ENCODE measurements around the gene HTR3B. TPM values are rescaled to one million over a fixed set of nuclear protein-coding genes. Genes with fewer than 3 reads are reported as not detected.
A peak's percentile ranks its signal among the peaks of the same experiment; 100 is the strongest.

Gene HTR3B
- total RNA-seq, 1 experiment from 2014 or later, result not detected

GRCh38 chr11:113859665-113860064 lies 44.9 kb upstream of the HTR3B start:
- no peak overlapping the region for H2BK5ac ChIP-seq (ENCODE audit: insufficient read length, low read length)
- no peak overlapping the region for H3K9ac ChIP-seq (ENCODE audit: extremely low read depth, insufficient read length, low read length)
- H4K8ac ChIP-seq (replicated peaks; ENCODE audit: insufficient read length, low read depth, low read length), result no peak overlapping the region
- H3K79me2 ChIP-seq (ENCODE audit: insufficient read depth, low read length), result peaks cover 22% of the 10 kb centered on the region; the same call in 1 of the 2 replicates
- H3T11ph ChIP-seq (ENCODE audit: low read length), result no peak overlapping the region
- Mint-ChIP-seq H3K4me3 (peak overlapping the region in 1 of 2 experiments; percentile 3; a peak in 3 of 5 replicates), H3K4me1 (peaks cover 63 to 66% of the 10 kb centered on the region in 2 experiments), H3K27ac (peak overlapping the region; percentile 75 to 99 (median 94); a peak in 6 of 7 replicates), H3K27me3 (ENCODE audit: low read depth) (no peaks in the 10 kb centered on the region), H3K9me3 (no peaks in the 10 kb centered on the region), H3K36me3 (ENCODE audit: insufficient read depth in 1 of 3, low read depth in 3 of 3) (peaks cover 1 to 11% (median 7%) of the 10 kb centered on the region in 3 experiments; a peak in 5 of 7 replicates)
- H3K79me1 ChIP-seq (ENCODE audit: insufficient read depth, low read depth, low read length, poor library complexity, severe bottlenecking), result peaks cover 4% of the 10 kb centered on the region
- TF ChIP-seq CTCF (conservative IDR thresholded peaks at IDR 0.05), result no peak
- H2BK15ac ChIP-seq (ENCODE audit: low read depth, low read length), result no peak overlapping the region
- H4K5ac ChIP-seq (ENCODE audit: insufficient read length, low read depth, low read length), result no peak overlapping the region
- no peak overlapping the region for H3K4ac ChIP-seq (ENCODE audit: low read depth, low read length)
- H3K4me1 ChIP-seq (ENCODE audit: insufficient read depth, low read length), result peaks cover 4% of the 10 kb centered on the region; the same call in 1 of the 2 replicates
- no peak overlapping the region for H2BK12ac ChIP-seq (ENCODE audit: insufficient read length, low read depth, low read length)
- H3K27ac ChIP-seq (ENCODE audit: insufficient read length, low read depth, low read length), result peak overlapping the region; percentile 88
- no peak overlapping the region for H3K4me2 ChIP-seq (ENCODE audit: insufficient read depth, insufficient read length, low read length)
- no peak overlapping the region for H4K91ac ChIP-seq (ENCODE audit: insufficient read length, low read depth, low read length)
- H3K27me3 ChIP-seq (ENCODE audit: insufficient read depth, low read length), result no peaks in the 10 kb centered on the region
- no peak overlapping the region for H3K56ac ChIP-seq (ENCODE audit: insufficient read length, low read depth, low read length)
- H2BK20ac ChIP-seq (ENCODE audit: low read depth, low read length, poor library complexity, severe bottlenecking), result no peak overlapping the region
- no peaks in the 10 kb centered on the region for H3K23me2 ChIP-seq (ENCODE audit: insufficient read length, low read depth, low read length, poor library complexity, severe bottlenecking)
- H3K23ac ChIP-seq (ENCODE audit: insufficient read length, low read depth, low read length), result no peak overlapping the region
- H3K9me3 ChIP-seq (ENCODE audit: control insufficient read depth, low read depth, low read length), result no peaks in the 10 kb centered on the region
- H2AK5ac ChIP-seq (ENCODE audit: insufficient read length, low read length), result no peak overlapping the region
- no peak for DNase-seq
- H3K14ac ChIP-seq (ENCODE audit: insufficient read depth, low read length), result no peak overlapping the region; the same call in 1 of the 2 replicates
- no peak overlapping the region for H2AFZ ChIP-seq (ENCODE audit: low read length)
- no peak overlapping the region for H3K18ac ChIP-seq (ENCODE audit: insufficient read length, low read depth, low read length)
- H2BK120ac ChIP-seq (ENCODE audit: low read depth, low read length, poor library complexity, severe bottlenecking), result no peak overlapping the region
- H4K20me1 ChIP-seq (ENCODE audit: control insufficient read depth, insufficient read depth, insufficient read length), result no peaks in the 10 kb centered on the region
